GM18519 (cell line): ENCODE results near the gene FOXA1.
"Not testable (repeated sequence)": the region's sequence is repeated elsewhere in the genome, so short reads cannot be mapped to it uniquely, and the experiment has no call there.

ENCODE experiments used
- ATAC-seq: cut with Tn5 transposase; IDR thresholded peaks from one replicate; pipeline ENCODE4 v1.9.1; 2021; ENCODE audit warnings: mild to moderate bottlenecking, moderate library complexity; ENCODE audit not compliant: unreplicated experiment, low FRiP score

The FOXA1 gene

DNA sequence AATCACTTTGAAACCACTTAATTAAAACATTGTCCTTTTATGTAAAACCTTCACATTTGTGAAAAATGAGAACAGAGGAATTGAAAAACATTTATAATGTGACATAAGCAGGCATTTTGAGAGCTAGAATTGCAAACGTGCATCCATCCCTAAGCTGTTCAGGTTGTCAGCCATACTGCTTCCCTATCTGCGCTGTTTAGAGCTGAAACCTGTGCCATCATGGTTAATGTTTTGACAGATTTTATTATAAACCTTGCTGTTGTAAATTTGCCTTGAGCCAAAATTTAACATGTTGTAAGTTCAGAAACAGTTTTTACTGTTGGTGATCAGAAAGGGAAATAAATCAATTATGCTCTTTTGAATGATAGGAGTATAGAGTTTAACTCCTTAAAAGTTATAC lies 31.9 kb downstream of the FOXA1 start:
- ATAC-seq = no peak

DNA sequence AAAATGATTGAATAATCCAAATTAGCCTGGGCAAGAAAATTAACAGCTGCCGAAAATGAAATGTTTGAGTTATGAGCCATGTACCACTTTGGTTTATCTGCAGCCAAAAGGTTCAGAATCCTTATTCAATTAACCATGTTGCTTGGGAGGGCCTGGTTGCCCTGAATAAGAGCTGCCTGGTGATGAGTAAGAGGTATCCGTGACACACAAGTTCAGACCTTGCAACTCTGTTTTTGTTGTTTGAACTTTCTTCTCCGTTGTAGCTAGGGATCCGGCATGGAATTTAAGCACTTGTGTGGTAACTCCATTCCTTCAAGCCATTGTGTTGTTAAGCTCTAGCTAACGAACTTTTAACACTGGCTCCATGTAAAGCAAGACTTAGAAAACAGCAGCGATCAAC lies 35.7 kb downstream of the FOXA1 start:
- ATAC-seq = no peak

DNA sequence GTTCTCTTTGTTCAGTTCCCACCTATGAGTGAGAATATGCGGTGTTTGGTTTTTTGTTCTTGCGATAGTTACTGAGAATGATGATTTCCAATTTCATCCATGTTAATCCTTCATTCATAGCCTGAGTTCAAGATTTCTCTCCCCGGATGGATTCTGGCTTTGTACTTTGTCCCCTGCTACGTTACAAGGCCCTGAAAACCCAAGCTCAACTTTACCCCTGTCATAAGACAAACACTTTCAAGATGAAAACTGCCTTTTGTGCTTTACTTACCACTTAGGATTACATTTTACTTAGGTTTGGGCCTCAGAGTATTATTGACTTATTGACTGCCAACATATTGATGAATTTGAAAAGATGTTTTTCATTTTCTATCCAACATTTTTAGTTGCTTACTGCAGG lies 36.3 kb downstream of the FOXA1 start:
- ATAC-seq = no peak

- ATAC-seq = not testable (repeated sequence)
Measured at GRCh38 chr14:37555596-37555995, 39.5 kb downstream of the FOXA1 start.

GRCh38 chr14:37553935-37554550 lies 41.0 kb downstream of the FOXA1 start:
- no peak for ATAC-seq

- no peak for ATAC-seq
Measured at GRCh38 chr14:37551119-37551518, 43.9 kb downstream of the FOXA1 start.

DNA sequence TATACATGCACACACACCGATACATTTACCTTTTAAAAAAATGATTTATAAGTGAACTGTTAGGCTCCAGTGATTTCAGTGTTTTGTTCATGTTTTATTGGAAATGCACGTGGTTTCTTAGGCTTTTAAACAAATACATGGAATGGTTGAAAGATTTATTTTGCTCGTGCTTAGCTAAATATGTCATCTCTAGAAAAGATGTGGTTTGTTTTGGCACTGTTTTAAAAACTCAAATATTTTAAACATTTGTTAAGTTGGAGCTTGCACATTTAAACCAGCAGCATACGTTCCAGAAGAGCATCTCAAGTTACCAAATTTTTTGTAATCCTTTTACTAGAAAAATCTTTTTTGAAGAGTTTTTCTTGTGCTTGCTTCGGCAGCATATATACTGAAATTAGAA lies 44.5 kb downstream of the FOXA1 start:
- no peak for ATAC-seq

- ATAC-seq = no peak
Measured at GRCh38 chr14:37546621-37547447, 48.2 kb downstream of the FOXA1 start.

DNA sequence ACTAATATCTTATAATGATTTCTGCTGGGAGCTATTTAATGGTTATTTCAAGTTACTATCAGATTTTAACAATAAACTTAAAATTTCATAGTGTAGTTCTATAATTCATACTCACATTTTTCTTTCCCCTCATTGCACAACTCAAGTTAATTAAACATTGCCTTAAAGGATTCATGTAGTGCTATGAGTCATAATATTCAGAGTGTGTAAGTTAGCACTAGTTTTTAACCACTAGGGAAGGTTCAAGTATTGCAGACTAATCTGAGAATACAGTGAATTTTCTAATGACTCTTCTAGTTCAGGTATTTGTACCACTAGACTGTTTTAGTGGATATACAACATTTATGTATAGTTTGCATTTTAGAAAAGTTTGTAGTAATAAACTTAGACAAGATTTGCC lies 49.9 kb downstream of the FOXA1 start:
- no peak for ATAC-seq

DNA sequence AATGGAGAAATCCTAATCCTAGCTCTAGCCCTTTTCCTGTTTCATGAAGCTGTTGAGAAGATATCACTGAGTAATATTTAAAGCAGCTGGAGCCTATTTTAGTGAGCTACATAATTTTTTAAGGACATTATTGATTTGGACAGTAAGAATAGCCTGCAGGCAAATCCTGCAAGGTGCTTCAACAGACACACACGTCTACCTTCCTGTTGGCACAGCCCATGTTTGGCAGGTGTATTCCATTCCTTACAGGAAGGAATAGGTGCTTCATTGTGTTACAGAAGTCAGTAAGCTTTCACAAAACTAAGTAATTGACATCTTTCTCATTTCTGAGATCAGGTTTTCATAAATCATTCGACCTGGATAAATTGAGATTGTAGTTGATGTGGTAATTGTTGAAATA lies 50.6 kb downstream of the FOXA1 start:
- ATAC-seq = no peak

DNA sequence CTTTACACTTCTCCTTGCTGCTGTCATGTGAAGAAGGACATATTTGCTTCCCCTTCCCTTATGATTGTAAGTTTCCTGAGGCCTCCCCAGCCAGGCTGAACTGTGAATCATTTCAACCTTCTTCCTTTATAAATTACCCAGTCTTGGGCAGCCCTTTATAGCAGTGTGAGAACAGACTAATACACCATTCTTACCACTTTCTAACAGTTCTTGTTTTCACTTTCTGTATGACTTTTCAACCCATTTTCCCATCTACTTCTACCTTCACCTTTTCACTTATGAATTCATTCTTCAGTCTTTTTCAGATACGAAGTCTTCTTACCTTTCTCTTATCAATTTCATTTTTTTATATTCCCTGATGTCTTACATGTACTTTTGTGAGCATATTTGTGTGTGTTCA lies 55.1 kb downstream of the FOXA1 start:
- no peak for ATAC-seq
